ENCODE data around the gene LMX1A. TPM values are rescaled to one million over a fixed set of nuclear protein-coding genes. Genes with fewer than 3 reads are reported as not detected.

Gene LMX1A
- polyA plus RNA-seq, 2 of the 4 experiments (the other 2 are of a cell fraction): not detected

GRCh38 chr1:165276314-165276713 is 80.2 kb downstream of the LMX1A start (continued):
- TF ChIP-seq, protein P1, sequence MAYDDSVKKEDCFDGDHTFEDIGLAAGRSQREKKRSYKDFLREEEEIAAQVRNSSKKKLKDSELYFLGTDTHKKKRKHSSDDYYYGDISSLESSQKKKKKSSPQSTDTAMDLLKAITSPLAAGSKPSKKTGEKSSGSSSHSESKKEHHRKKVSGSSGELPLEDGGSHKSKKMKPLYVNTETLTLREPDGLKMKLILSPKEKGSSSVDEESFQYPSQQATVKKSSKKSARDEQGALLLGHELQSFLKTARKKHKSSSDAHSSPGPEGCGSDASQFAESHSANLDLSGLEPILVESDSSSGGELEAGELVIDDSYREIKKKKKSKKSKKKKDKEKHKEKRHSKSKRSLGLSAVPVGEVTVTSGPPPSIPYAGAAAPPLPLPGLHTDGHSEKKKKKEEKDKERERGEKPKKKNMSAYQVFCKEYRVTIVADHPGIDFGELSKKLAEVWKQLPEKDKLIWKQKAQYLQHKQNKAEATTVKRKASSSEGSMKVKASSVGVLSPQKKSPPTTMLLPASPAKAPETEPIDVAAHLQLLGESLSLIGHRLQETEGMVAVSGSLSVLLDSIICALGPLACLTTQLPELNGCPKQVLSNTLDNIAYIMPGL (CRISPR knock-in tag; IDR thresholded peaks at IDR 0.05; ENCODE audit: borderline replicate concordance): no peak
- no peak for TF ChIP-seq SREBF2 (IDR thresholded peaks at IDR 0.05)

- CTCF ChIA-PET: no interaction called here
- H3K27ac ChIP-seq: no peak overlapping the region
- no peak overlapping the region for H3K4me2 ChIP-seq
- ATAC-seq (no peak), FAIRE-seq (no peak), DNase-seq (ENCODE audit: low read depth in 1 of 2, low spot score in 1 of 2) (no peak)
- no peaks in the 10 kb centered on the region for H3K4me1 ChIP-seq
- H3K9me3 ChIP-seq: no peaks in the 10 kb centered on the region
- POLR2A ChIA-PET: no interaction called here
- WGBS (ENCODE audit: missing lambda C conversion rate): 3% methylated on average over 3 of the region's 3 CpGs
- H3K4me3 ChIP-seq: no peak overlapping the region
- no peak for TF ChIP-seq FOSB (CRISPR knock-in tag; IDR thresholded peaks at IDR 0.05)
- no peak for TF ChIP-seq FOSL2 (IDR thresholded peaks at IDR 0.05)
- TF ChIP-seq FOSL2 (CRISPR knock-in tag; IDR thresholded peaks at IDR 0.05): no peak
- no peak for TF ChIP-seq REST (IDR thresholded peaks at IDR 0.05)
- no peak for TF ChIP-seq SMC3 (IDR thresholded peaks at IDR 0.05)
- TF ChIP-seq MAFK (IDR thresholded peaks at IDR 0.05; ENCODE audit: partially characterized antibody): no peak
- no peak for TF ChIP-seq EHF (CRISPR knock-in tag; IDR thresholded peaks at IDR 0.05)
Observed at GRCh38 chr1:165265196-165265838, 91.2 kb downstream of the LMX1A start.

DNA sequence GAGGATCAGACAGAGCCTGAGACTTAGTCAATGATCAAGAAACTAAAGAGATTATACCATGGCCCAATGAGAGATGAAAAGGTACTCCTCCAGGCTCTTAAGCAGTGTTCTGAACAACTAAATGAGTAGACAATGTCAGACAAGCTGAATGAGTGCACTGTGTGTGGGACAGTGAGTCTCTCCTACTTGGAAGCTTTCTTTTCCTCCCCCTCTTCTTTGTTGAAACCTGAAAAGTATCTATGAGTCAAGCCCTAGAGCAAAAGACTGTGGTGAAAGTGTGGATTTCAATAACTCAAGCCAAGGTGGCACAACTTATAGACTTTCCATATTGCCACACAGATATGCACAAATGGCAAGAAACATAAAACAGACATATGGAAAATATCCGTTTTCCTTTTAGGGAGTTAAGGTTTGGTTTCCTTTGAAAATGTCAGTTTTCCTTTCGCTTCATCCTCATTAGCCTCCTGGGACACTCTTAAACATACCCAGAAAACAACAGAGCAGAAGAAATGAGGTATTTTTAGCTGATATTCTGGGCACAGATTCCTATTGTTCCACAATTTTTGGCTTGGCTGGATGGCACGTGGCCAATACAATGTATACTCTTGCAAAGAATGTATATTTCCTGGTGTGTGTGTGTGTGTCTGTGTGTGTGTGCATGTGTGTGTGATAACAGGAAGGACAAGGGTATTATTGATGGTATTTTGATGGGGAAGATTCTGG is 96.6 kb downstream of the LMX1A start:
- no peaks in the 10 kb centered on the region for H3K9me3 ChIP-seq
- ChIA-PET POLR2A (no interaction called here), CTCF (interaction anchor here (1.1 to 6.6 kb wide), 5 partner anchors 9 to 333 kb away, joined by 3 to 35 read pairs (median 5); no protein-coding TSS in a partner anchor)
- no peaks in the 10 kb centered on the region for H3K4me1 ChIP-seq
- 4% methylated on average over 3 of the region's 3 CpGs for WGBS (ENCODE audit: missing lambda C conversion rate)
- H3K27ac ChIP-seq: no peak overlapping the region
- no peak overlapping the region for H3K4me2 ChIP-seq
- DNase-seq (ENCODE audit: low read depth in 1 of 2, low spot score in 1 of 2): no peak
- ATAC-seq: no peak
- no peak for TF ChIP-seq RARB (CRISPR knock-in tag; IDR thresholded peaks at IDR 0.05)
- no peak for TF ChIP-seq FOXS1 (CRISPR knock-in tag; IDR thresholded peaks at IDR 0.05)
- TF ChIP-seq ATOH8 (CRISPR knock-in tag; IDR thresholded peaks at IDR 0.05; ENCODE audit: low read depth): no peak
- TF ChIP-seq RFX5 (IDR thresholded peaks at IDR 0.05): no peak
- no peak for TF ChIP-seq EHMT2 (IDR thresholded peaks at IDR 0.05; ENCODE audit: low read depth)
- no peak for TF ChIP-seq SMC3 (IDR thresholded peaks at IDR 0.05)
- TF ChIP-seq GATA3 (IDR thresholded peaks at IDR 0.05; ENCODE audit: borderline replicate concordance): no peak
- no peak overlapping the region for H3K4me3 ChIP-seq
- FAIRE-seq: no peak

Measured in A549 (cell line).